Measurements from ENCODE around the gene FARP1. TPM values are rescaled to one million over a fixed set of nuclear protein-coding genes. Genes with fewer than 3 reads are reported as not detected.
A peak's percentile ranks its signal among the peaks of the same experiment; 100 is the strongest.

FARP1 gene
- total RNA-seq, 2 donors from 2014 or later = 89.5 to 93.6 TPM

DNA sequence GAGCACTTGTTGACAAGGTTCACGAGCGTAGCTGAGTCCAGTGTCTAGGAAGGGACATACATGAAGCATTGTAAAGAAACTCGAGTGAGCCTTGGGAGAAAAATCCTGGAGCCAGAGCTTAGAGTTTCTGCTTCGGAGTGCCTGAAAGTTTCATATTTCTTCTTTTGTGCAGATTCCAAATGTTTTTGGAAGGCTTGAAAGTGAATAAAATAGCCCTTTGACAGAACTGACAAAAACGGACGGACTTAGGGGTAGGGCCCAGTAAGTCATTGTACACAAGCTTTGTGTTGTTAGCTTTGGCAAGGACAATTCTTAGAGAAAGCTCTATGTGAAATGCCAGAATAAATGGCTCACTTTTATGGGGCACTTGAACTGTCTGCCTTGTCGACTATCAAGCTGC lies 31.4 kb downstream of the FARP1 start:
- intact Hi-C loops (cut with DNase I) = no loop called here
- Histone ChIP-seq H3K9me3 (no peaks in the 10 kb centered on the region), H3K36me3 (replicated peaks in 1 of 2; ENCODE audit: insufficient read depth in 1 of 2, low read depth in 2 of 2) (no peaks in the 10 kb centered on the region), H3K4me1 (peaks cover 43% of the 10 kb centered on the region), H3K4me3 (no peak overlapping the region), H3K27ac (peak overlapping the region; percentile 48 to 81 (median 74)), H3K27me3 (no peaks in the 10 kb centered on the region)
- TF ChIP-seq, protein P1, sequence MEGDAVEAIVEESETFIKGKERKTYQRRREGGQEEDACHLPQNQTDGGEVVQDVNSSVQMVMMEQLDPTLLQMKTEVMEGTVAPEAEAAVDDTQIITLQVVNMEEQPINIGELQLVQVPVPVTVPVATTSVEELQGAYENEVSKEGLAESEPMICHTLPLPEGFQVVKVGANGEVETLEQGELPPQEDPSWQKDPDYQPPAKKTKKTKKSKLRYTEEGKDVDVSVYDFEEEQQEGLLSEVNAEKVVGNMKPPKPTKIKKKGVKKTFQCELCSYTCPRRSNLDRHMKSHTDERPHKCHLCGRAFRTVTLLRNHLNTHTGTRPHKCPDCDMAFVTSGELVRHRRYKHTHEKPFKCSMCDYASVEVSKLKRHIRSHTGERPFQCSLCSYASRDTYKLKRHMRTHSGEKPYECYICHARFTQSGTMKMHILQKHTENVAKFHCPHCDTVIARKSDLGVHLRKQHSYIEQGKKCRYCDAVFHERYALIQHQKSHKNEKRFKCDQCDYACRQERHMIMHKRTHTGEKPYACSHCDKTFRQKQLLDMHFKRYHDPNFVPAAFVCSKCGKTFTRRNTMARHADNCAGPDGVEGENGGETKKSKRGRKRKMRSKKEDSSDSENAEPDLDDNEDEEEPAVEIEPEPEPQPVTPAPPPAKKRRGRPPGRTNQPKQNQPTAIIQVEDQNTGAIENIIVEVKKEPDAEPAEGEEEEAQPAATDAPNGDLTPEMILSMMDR (IDR thresholded peaks at IDR 0.05) = no peak
- TF ChIP-seq POLR2A (IDR thresholded peaks at IDR 0.05) = no peak
- ATAC-seq (no peak), DNase-seq (no peak)
- WGBS, 2 donors = 53% methylated on average over 7 of the region's 7 CpGs

DNA sequence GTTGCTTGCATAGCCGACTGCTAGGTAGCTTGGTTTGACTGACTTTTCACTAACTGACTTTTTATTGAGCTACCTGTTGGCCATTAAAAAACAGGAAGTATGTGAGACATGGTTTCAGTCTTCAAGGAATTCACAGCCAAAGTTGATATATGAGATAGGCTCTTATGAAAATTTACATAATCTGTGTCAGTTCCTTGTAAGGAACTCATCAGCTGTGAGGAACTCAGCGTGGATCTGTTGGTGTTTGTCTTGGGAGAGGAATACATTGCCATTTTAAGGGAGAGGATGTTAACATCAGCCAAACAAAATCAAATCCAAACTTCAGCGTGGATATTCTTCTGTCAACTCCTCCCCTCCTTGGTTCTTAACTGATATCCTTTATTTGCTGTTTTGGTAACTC lies 32.1 kb downstream of the FARP1 start:
- Histone ChIP-seq H3K4me1 (peaks cover 43% of the 10 kb centered on the region), H3K27me3 (no peaks in the 10 kb centered on the region), H3K9me3 (no peaks in the 10 kb centered on the region), H3K36me3 (replicated peaks in 1 of 2; ENCODE audit: insufficient read depth in 1 of 2, low read depth in 2 of 2) (no peaks in the 10 kb centered on the region), H3K4me3 (no peak overlapping the region), H3K27ac (peak overlapping the region in 2 of 4 donors; percentile 70 to 81)
- 41 to 55% methylated on average over 3 of the region's 3 CpGs for WGBS, 2 donors
- intact Hi-C loops (cut with DNase I) = no loop called here
- no peak for DNase-seq
- no peak for TF ChIP-seq POLR2A (IDR thresholded peaks at IDR 0.05)
- TF ChIP-seq, protein P1 (IDR thresholded peaks at IDR 0.05) = no peak
- no peak for ATAC-seq

DNA sequence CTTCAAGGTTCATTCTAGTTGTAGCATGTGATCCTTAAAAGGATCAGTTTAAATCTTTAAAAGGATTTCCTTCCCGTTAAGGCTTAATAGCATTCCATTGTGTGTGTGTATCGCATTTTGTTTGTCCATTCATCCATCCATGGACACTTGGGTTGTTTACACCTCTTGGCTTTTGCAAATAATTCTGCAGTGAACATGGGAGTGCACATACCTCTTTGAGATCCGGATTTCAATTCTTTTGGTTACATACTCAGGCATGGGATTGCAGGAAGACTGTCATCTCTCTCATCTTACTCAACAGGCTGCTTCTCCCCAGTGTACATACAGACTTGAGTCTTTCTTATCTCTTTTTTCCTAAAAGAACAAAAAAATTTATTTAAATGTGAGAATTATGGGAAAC lies 32.9 kb downstream of the FARP1 start:
- no peak for TF ChIP-seq POLR2A (IDR thresholded peaks at IDR 0.05)
- TF ChIP-seq, protein P1 (IDR thresholded peaks at IDR 0.05) = no peak
- H3K27me3 ChIP-seq = no peaks in the 10 kb centered on the region
- intact Hi-C loops (cut with DNase I) = no loop called here
- DNase-seq (no peak), ATAC-seq (no peak)
- WGBS, 2 donors = 53 to 58% methylated on average over 3 of the region's 3 CpGs
- no peaks in the 10 kb centered on the region for H3K9me3 ChIP-seq
- no peak overlapping the region for H3K27ac ChIP-seq
- H3K4me3 ChIP-seq = no peak overlapping the region
- peaks cover 43% of the 10 kb centered on the region for H3K4me1 ChIP-seq
- H3K36me3 ChIP-seq (replicated peaks in 1 of 2; ENCODE audit: insufficient read depth in 1 of 2, low read depth in 2 of 2) = no peaks in the 10 kb centered on the region

DNA sequence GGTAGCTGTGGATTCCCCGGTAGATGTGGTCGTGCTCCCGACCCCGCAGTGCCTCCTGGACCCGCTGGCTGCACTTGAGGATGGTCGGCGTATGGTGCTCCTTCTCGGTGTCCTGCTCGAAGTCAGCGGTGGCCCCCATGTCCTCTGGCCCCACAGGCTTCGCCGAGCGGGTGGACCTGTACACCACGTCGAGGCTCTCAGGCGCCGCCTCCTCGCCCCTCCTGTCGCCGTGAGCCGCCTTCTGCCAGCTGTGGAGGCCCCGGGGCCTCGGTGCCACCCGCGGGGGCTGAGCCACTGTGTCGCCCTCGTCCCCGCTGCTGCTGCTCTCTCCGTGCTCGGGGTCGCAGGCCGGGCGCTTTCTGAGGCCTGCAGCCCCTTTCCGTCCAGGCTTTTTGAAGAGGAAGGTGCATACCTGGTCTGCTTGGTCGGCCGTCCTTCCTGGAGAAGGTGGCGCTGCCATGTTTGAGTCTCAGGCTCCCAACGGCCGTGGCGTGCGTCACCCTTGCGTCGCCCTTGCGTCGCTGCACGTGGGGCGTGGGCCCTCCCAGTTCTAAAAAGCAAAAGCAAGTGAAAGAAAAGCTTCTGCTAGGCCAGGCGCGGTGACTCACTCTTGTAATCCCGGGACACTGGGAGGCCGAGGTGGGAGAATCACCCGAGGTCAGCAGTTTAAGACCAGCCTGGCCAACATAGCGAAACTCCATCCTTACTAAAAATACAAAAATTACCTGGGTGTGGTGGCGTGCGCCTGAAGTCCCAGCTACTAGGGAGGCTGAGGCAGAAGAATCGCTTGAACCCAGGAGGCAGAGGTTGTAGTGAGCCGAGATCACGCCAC lies 34.1 kb downstream of the FARP1 start, which contains the start of gene RNF113B:
TSS of gene RNF113B (minus strand) at position 493 of the 832 bp plus-strand sequence. CDS start at position 460, 33 bp downstream.
- H3K9me3 ChIP-seq = no peaks in the 10 kb centered on the region
- no peak within 1 kb of the TSS for H3K4me3 ChIP-seq
- peaks cover 34% of the 10 kb centered on the region for H3K4me1 ChIP-seq
- H3K36me3 ChIP-seq (replicated peaks in 1 of 2; ENCODE audit: insufficient read depth in 1 of 2, low read depth in 2 of 2) = no peaks in the 10 kb centered on the region
- no peaks in the 10 kb centered on the region for H3K27me3 ChIP-seq
- intact Hi-C loops (cut with DNase I) = no loop called here
- no peak within 1 kb of the TSS for H3K27ac ChIP-seq
- no peak for TF ChIP-seq POLR2A (IDR thresholded peaks at IDR 0.05)
- TF ChIP-seq, protein P1 (IDR thresholded peaks at IDR 0.05) = no peak
- 93 to 96% methylated on average over 33 to 34 of the region's 58 CpGs for WGBS, 2 donors
- DNase-seq = no peak
- ATAC-seq = no peak

Measured in body of pancreas (tissue), 4 donors.